Osteocyte (in vitro differentiated cells): Measurements from ENCODE around the gene SELL. TPM values are rescaled to one million over a fixed set of nuclear protein-coding genes. Genes with fewer than 3 reads are reported as not detected.
"Not testable (repeated sequence)": the region's sequence is repeated elsewhere in the genome, so short reads cannot be mapped to it uniquely, and the experiment has no call there.

Experiments
- DNase-seq: peaks from one replicate; pipeline ENCODE4 v3.0.0; 2021; ENCODE audit warnings: mixed read lengths; ENCODE audit not compliant: unreplicated experiment; ENCODE audit errors: extremely low spot score
- H3K27ac Mint-ChIP-seq: one replicate; pipeline ENCODE4 v1.8.0; 2021; ENCODE audit warnings: mild to moderate bottlenecking, mixed read lengths; ENCODE audit not compliant: unreplicated experiment
- H3K27me3 Mint-ChIP-seq: one replicate; pipeline ENCODE4 v1.8.0; 2021; ENCODE audit warnings: mixed read lengths; ENCODE audit not compliant: unreplicated experiment
- H3K36me3 Mint-ChIP-seq: one replicate; pipeline ENCODE4 v1.8.0; 2021; ENCODE audit warnings: mixed read lengths; ENCODE audit not compliant: unreplicated experiment
- H3K4me1 Mint-ChIP-seq: one replicate; pipeline ENCODE4 v1.8.0; 2021; ENCODE audit warnings: mixed read lengths; ENCODE audit not compliant: unreplicated experiment
- H3K4me3 Mint-ChIP-seq: one replicate; pipeline ENCODE4 v1.8.0; 2021; ENCODE audit warnings: mild to moderate bottlenecking, moderate library complexity, mixed read lengths; ENCODE audit not compliant: unreplicated experiment
- H3K9me3 Mint-ChIP-seq: one replicate; pipeline ENCODE4 v1.8.0; 2021; ENCODE audit warnings: mixed read lengths; ENCODE audit not compliant: unreplicated experiment
- CTCF ChIP-seq: fragments of 200-600 bp; sonication (generic); IDR thresholded peaks from 2 replicates; pipeline ENCODE4 v1.5.0; 2021; ENCODE audit warnings: antibody characterized with exemption, mild to moderate bottlenecking, moderate library complexity
- total RNA-seq: library from RNA; stranded (reverse); gene quantifications from 2 replicates; pipeline ENCODE4 v1.2.1, GENCODE V29; 2021

The SELL gene
- total RNA-seq, 1 donor from 2014 or later: not detected

GRCh38 chr1:169690489-169690888, 20.9 kb downstream of the SELL start:
- no peak for TF ChIP-seq CTCF
- no peaks in the 10 kb centered on the region for H3K9me3 Mint-ChIP-seq
- no peak for DNase-seq
- H3K4me1 Mint-ChIP-seq: no peaks in the 10 kb centered on the region
- no peaks in the 10 kb centered on the region for H3K36me3 Mint-ChIP-seq
- H3K4me3 Mint-ChIP-seq: no peak overlapping the region
- peaks cover 16% of the 10 kb centered on the region for H3K27me3 Mint-ChIP-seq
- H3K27ac Mint-ChIP-seq: no peak overlapping the region

DNA sequence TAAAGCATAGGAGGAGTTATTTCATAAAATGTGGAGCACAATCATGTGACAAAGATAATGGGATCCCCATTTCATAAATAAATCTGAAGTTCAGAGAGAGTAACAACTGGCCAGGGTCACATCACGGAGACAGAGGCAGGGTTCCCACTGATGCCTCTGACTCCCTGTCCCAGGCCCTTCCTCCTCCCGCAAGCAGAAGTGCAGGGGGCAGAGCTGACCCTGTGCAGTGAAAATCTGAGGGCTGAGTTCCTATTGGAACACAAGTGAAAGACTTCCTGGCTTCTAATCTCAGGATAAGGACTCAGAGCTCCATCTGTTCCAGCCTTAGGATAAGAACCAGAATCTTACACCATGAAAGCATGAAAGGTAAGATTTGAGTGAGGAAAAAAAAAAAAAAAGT, 22.0 kb downstream of the SELL start:
- TF ChIP-seq CTCF: no peak
- no peak for DNase-seq
- Mint-ChIP-seq H3K9me3 (no peaks in the 10 kb centered on the region), H3K4me1 (no peaks in the 10 kb centered on the region), H3K4me3 (no peak overlapping the region), H3K36me3 (no peaks in the 10 kb centered on the region), H3K27me3 (peaks cover 16% of the 10 kb centered on the region), H3K27ac (no peak overlapping the region)

- peaks cover 12% of the 10 kb centered on the region for H3K27me3 Mint-ChIP-seq
- H3K9me3 Mint-ChIP-seq, H3K4me3 Mint-ChIP-seq, H3K4me1 Mint-ChIP-seq, DNase-seq, H3K27ac Mint-ChIP-seq, H3K36me3 Mint-ChIP-seq: not testable (repeated sequence)
Observed at GRCh38 chr1:169688377-169688776, 23.0 kb downstream of the SELL start.

GRCh38 chr1:169683661-169684060, 27.8 kb downstream of the SELL start:
- Mint-ChIP-seq H3K4me3 (no peak overlapping the region), H3K27ac (no peak overlapping the region), H3K36me3 (no peaks in the 10 kb centered on the region), H3K27me3 (peaks cover 16% of the 10 kb centered on the region), H3K9me3 (no peaks in the 10 kb centered on the region), H3K4me1 (no peaks in the 10 kb centered on the region)
- TF ChIP-seq CTCF: no peak
- DNase-seq: no peak

- not testable (repeated sequence) for H3K27ac Mint-ChIP-seq, H3K4me3 Mint-ChIP-seq, H3K36me3 Mint-ChIP-seq, H3K4me1 Mint-ChIP-seq, DNase-seq, H3K9me3 Mint-ChIP-seq
- H3K27me3 Mint-ChIP-seq: peaks cover 16% of the 10 kb centered on the region
Observed at GRCh38 chr1:169683168-169683567, 28.3 kb downstream of the SELL start.

DNA sequence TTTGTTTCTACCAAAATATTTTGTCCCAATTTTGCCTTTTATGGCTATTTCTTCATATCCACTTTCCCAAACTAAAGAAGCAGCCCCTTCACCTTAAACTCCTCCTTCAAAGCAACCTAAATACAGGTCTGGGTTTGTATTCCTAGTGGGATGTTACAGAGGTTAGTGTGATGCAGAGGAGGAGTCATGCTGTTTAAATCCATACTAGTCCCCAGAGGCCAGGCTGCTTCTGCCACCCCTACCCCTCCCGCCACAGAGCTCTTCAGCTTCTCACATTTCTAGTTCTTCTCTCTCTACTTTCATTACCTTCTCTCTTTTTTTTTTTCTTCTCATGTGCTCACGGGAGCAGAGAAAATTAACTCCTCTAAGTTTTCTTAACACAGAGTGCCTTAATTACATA, 29.3 kb downstream of the SELL start:
- no peaks in the 10 kb centered on the region for H3K9me3 Mint-ChIP-seq
- H3K27me3 Mint-ChIP-seq: peaks cover 18% of the 10 kb centered on the region
- H3K4me3 Mint-ChIP-seq: no peak overlapping the region
- no peaks in the 10 kb centered on the region for H3K36me3 Mint-ChIP-seq
- no peaks in the 10 kb centered on the region for H3K4me1 Mint-ChIP-seq
- no peak overlapping the region for H3K27ac Mint-ChIP-seq
- DNase-seq: no peak
- TF ChIP-seq CTCF: no peak
